Loucy (cell line): ENCODE data around the gene TLCD3B.

Source experiments
- EZH2phosphoT487 ChIP-seq: fragments of 200-600 bp; IDR thresholded peaks from 2 replicates; pipeline ENCODE4 v1.6.1; 2018; ENCODE audit warnings: antibody characterized with exemption, mild to moderate bottlenecking, moderate library complexity, borderline replicate concordance
- TF ChIP-seq, protein P1 (sequence below): fragments of 200-600 bp; sonication (generic); conservative IDR thresholded peaks from 2 replicates; pipeline ENCODE4 v1.5.1; 2014; ENCODE audit warnings: mild to moderate bottlenecking, antibody characterized with exemption, low read length

GRCh38 chr16:30054451-30054850 is 23.4 kb upstream of the TLCD3B start:
- TF ChIP-seq, protein P1, sequence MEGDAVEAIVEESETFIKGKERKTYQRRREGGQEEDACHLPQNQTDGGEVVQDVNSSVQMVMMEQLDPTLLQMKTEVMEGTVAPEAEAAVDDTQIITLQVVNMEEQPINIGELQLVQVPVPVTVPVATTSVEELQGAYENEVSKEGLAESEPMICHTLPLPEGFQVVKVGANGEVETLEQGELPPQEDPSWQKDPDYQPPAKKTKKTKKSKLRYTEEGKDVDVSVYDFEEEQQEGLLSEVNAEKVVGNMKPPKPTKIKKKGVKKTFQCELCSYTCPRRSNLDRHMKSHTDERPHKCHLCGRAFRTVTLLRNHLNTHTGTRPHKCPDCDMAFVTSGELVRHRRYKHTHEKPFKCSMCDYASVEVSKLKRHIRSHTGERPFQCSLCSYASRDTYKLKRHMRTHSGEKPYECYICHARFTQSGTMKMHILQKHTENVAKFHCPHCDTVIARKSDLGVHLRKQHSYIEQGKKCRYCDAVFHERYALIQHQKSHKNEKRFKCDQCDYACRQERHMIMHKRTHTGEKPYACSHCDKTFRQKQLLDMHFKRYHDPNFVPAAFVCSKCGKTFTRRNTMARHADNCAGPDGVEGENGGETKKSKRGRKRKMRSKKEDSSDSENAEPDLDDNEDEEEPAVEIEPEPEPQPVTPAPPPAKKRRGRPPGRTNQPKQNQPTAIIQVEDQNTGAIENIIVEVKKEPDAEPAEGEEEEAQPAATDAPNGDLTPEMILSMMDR = no peak
- TF ChIP-seq EZH2phosphoT487 = no peak
